Measurements from ENCODE around the gene ZNF275. TPM values are rescaled to one million over a fixed set of nuclear protein-coding genes. Genes with fewer than 3 reads are reported as not detected.

The ZNF275 gene
- total RNA-seq, 4 donors from 2014 or later = 1.0 to 4.7 (median 2.7) TPM

GRCh38 chrX:153401133-153401764, 67.3 kb downstream of the ZNF275 start, which contains the start of gene PNMA6E:
Gene PNMA6E (minus strand): TSS chrX:153401350. CDS start chrX:153398849, 2,501 bp downstream.
- H3K4me3 ChIP-seq (ENCODE audit: low read depth, poor library complexity, severe bottlenecking) = no peak within 1 kb of the TSS
- intact Hi-C loops (cut with DNase I; ENCODE audit: low total_unique reads) = no loop called here
- WGBS, 2 donors = 92% methylated on average over 26 to 29 of the region's 29 CpGs
- DNase-seq (ENCODE audit: low spot score in 2 of 2) = no peak
- TF ChIP-seq, protein P1, sequence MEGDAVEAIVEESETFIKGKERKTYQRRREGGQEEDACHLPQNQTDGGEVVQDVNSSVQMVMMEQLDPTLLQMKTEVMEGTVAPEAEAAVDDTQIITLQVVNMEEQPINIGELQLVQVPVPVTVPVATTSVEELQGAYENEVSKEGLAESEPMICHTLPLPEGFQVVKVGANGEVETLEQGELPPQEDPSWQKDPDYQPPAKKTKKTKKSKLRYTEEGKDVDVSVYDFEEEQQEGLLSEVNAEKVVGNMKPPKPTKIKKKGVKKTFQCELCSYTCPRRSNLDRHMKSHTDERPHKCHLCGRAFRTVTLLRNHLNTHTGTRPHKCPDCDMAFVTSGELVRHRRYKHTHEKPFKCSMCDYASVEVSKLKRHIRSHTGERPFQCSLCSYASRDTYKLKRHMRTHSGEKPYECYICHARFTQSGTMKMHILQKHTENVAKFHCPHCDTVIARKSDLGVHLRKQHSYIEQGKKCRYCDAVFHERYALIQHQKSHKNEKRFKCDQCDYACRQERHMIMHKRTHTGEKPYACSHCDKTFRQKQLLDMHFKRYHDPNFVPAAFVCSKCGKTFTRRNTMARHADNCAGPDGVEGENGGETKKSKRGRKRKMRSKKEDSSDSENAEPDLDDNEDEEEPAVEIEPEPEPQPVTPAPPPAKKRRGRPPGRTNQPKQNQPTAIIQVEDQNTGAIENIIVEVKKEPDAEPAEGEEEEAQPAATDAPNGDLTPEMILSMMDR (IDR thresholded peaks at IDR 0.05) = no peak
- no peak for TF ChIP-seq POLR2A (IDR thresholded peaks at IDR 0.05)

Other genes starting within 250 kb of the ZNF275 start
- gene MAGEA1, start 154.9 kb upstream of the ZNF275 start, total RNA-seq = not detected
- not detected for gene PNMA6F, start 12.4 kb upstream of the ZNF275 start, total RNA-seq
- under 1 TPM in 2 of 4 donors, not detected in 2; 0.13 to 0.20 TPM for gene PNMA6E, start 67.2 kb downstream of the ZNF275 start, total RNA-seq
- gene ZFP92, start 77.3 kb downstream of the ZNF275 start, total RNA-seq = under 1 TPM in 3 of 4 donors, not detected in 1; 0.08 to 0.68 (median 0.20) TPM
- gene TREX2, start 111.9 kb downstream of the ZNF275 start, total RNA-seq = 100 to 1,000 TPM in 2 of 4 donors, 10 to 100 TPM in 2; 76.4 to 129 (median 112) TPM
- 10 to 100 TPM in 3 of 4 donors, 1 to 10 TPM in 1; 2.7 to 24.2 (median 13.6) TPM for gene HAUS7, start 136.4 kb downstream of the ZNF275 start, total RNA-seq
- gene BGN, start 160.8 kb downstream of the ZNF275 start, total RNA-seq = 10 to 100 TPM; 18.1 to 34.2 (median 22.8) TPM
- gene ATP2B3, start 183.5 kb downstream of the ZNF275 start, total RNA-seq = under 1 TPM in 1 of 4 donors, not detected in 3; 0.07 TPM

Data from lower leg skin (tissue), 4 donors.